Kidney (tissue), 14 donors: ENCODE measurements around the gene TMEM213. TPM values are rescaled to one million over a fixed set of nuclear protein-coding genes. Genes with fewer than 3 reads are reported as not detected.

Experiments
- DNase-seq, 5 donors: peaks; one replicate each; pipeline ENCODE4 v3.0.0-alpha.2; 2013 to 2020
- FAIRE-seq: peaks from 2 replicates; lab custom pipeline; 2012; peaks lifted over from hg19 to GRCh38; lab: Jason Lieb, UNC
- H3K27ac ChIP-seq, 2 donors: one replicate each; pipeline ENCODE4 v1.7.0; 2013; ENCODE audit warnings: low read depth in 2 of 2, low read length in 2 of 2, inconsistent platforms in 1 of 2
- H3K27me3 ChIP-seq: one replicate; pipeline ENCODE4 v1.7.1; 2013; ENCODE audit warnings: low read length, inconsistent platforms; ENCODE audit not compliant: control insufficient read depth, insufficient read depth
- H3K36me3 ChIP-seq, 3 donors: one replicate each; pipeline versions ENCODE4 v1.7.0 to v1.7.1; 2013; ENCODE audit warnings: low read length in 3 of 3, control low read depth in 1 of 3, inconsistent platforms in 1 of 3; ENCODE audit not compliant: insufficient read depth in 3 of 3, control insufficient read depth in 2 of 3
- H3K4me1 ChIP-seq, 3 donors: one replicate each; pipeline versions ENCODE4 v1.7.0 to v1.7.1; 2013; ENCODE audit warnings: low read length in 3 of 3, inconsistent platforms in 1 of 3, low read depth in 1 of 3; ENCODE audit not compliant: control insufficient read depth in 2 of 3, insufficient read depth in 2 of 3
- H3K4me3 ChIP-seq, 3 donors: one replicate each; pipeline versions ENCODE4 v1.7.0 to v1.8.1; 2013; ENCODE audit warnings: low read length in 3 of 3, control low read depth in 1 of 3, inconsistent platforms in 1 of 3
- H3K9ac ChIP-seq, 3 donors: one replicate each; pipeline versions ENCODE4 v1.7.0 to v1.7.1; 2013; ENCODE audit warnings: low read length in 3 of 3, control low read depth in 1 of 3, inconsistent platforms in 1 of 3
- H3K9me3 ChIP-seq, 3 donors: one replicate each; pipeline versions ENCODE4 v1.7.0 to v1.7.1; 2013; ENCODE audit warnings: low read length in 3 of 3, control low read depth in 1 of 3, inconsistent platforms in 1 of 3; ENCODE audit not compliant: control insufficient read depth in 2 of 3, insufficient read depth in 1 of 3
- CTCF ChIP-seq: IDR thresholded peaks from 3 replicates; pipeline ENCODE4 v1.5.1; 2012; ENCODE audit warnings: mild to moderate bottlenecking, moderate library complexity, borderline replicate concordance; ENCODE audit not compliant: insufficient read depth; ENCODE audit errors: extremely low read depth
- intact Hi-C: fragments of 100-400 bp; cut with DNase I; formaldehyde crosslinking; loops from one replicate; pipeline ENCODE4 v1.11.1; 2022
- polyA plus RNA-seq: library from polyadenylated mRNA; stranded (reverse); fragments of 350-450 nt; fragmentation: Illumina TruSeq; extraction: RNeasy Lipid Tissue Mini Kit (QIAGEN cat#74804); gene quantifications from one replicate; pipeline ENCODE4 v1.2.3, GENCODE V29; 2014; ENCODE audit warnings: low read depth, low replicate concordance; ENCODE audit not compliant: insufficient read depth
- total RNA-seq: library from RNA; stranded (reverse); fragmentation: NEBNext Ultra II Directional; extraction: Animal tissue kit (Norgen Biotek cat#: 25700); gene quantifications from one replicate; pipeline ENCODE4 v1.2.1, GENCODE V29; 2021
- donor health status: control.
- donor health status: control.
- donor health status: control.
- donor health status: control.
- donor health status: control.
- donor health status: DM: yes; HTN: yes; CAD: no.
- donor health status: Normal renal cell carcinoma (clear cell type).

TMEM213 gene
- total and polyA plus RNA-seq, 2 donors from 2014 or later, result 30.2 to 96.9 TPM

GRCh38 chr7:138822867-138823535 is 25.2 kb downstream of the TMEM213 start:
- no peak for TF ChIP-seq CTCF
- H3K36me3 ChIP-seq, result no peaks in the 10 kb centered on the region
- H3K4me1 ChIP-seq, result no peaks in the 10 kb centered on the region
- intact Hi-C loops, result no loop called here
- peaks cover 0 to 4% (median 0%) of the 10 kb centered on the region in 3 donors for H3K9me3 ChIP-seq
- FAIRE-seq (no peak), DNase-seq (no peak)
- no peak overlapping the region for H3K4me3 ChIP-seq
- H3K9ac ChIP-seq, result no peak overlapping the region
- H3K27me3 ChIP-seq, result no peaks in the 10 kb centered on the region
- H3K27ac ChIP-seq, result no peak overlapping the region

GRCh38 chr7:138825049-138825721 is 27.4 kb downstream of the TMEM213 start:
- Histone ChIP-seq H3K27ac (no peak overlapping the region), H3K36me3 (no peaks in the 10 kb centered on the region), H3K4me1 (no peaks in the 10 kb centered on the region), H3K9ac (no peak overlapping the region), H3K27me3 (no peaks in the 10 kb centered on the region), H3K9me3 (peaks cover 0 to 4% (median 0%) of the 10 kb centered on the region in 3 donors), H3K4me3 (no peak overlapping the region)
- TF ChIP-seq CTCF, result no peak
- FAIRE-seq, result no peak
- no peak for DNase-seq
- intact Hi-C loops, result no loop called here

- no peak for TF ChIP-seq CTCF
- no peaks in the 10 kb centered on the region for H3K27me3 ChIP-seq
- H3K4me3 ChIP-seq, result no peak overlapping the region
- FAIRE-seq, result no peak
- H3K4me1 ChIP-seq, result no peaks in the 10 kb centered on the region
- H3K36me3 ChIP-seq, result no peaks in the 10 kb centered on the region
- intact Hi-C loops, result no loop called here
- no peak overlapping the region for H3K9ac ChIP-seq
- H3K27ac ChIP-seq, result no peak overlapping the region
- DNase-seq, result no peak
- peaks cover 0 to 4% (median 0%) of the 10 kb centered on the region in 3 donors for H3K9me3 ChIP-seq
Measured at GRCh38 chr7:138828302-138828701, 30.5 kb downstream of the TMEM213 start.
